A673 (cell line): ENCODE data around the gene CPED1.

Experiments
- CTCF ChIP-seq: fragments of 300-800, 200-600 bp; sonication (generic); conservative IDR thresholded peaks from 2 replicates; pipeline ENCODE4 v1.5.1; 2017; ENCODE audit warnings: low read depth, mild to moderate bottlenecking, antibody characterized with exemption, low read length, moderate library complexity, mixed read lengths
- EZH2 ChIP-seq: fragments of 200-600 bp; sonication (generic); IDR thresholded peaks from 2 replicates; pipeline ENCODE4 v1.6.1; 2017; ENCODE audit warnings: borderline replicate concordance, low read depth, mild to moderate bottlenecking, mixed read lengths, antibody characterized with exemption, low read length; ENCODE audit not compliant: poor library complexity, severe bottlenecking

GRCh38 chr7:121211253-121211652, 222.7 kb downstream of the CPED1 start:
- TF ChIP-seq CTCF (no peak), EZH2 (no peak)
